ENCODE results near the gene TGFBI.
A peak's percentile ranks its signal among the peaks of the same experiment; 100 is the strongest.

The TGFBI gene

GRCh38 chr5:136028782-136029742, at the start of gene TGFBI:
TSS of gene TGFBI (plus strand) at chr5:136028988. CDS start at chr5:136029056, 68 bp downstream.
- Histone ChIP-seq H3K4me1 (ENCODE audit: control insufficient read depth, insufficient read depth, low read length) (peaks cover 21% of the 10 kb centered on the region), H3K9ac (ENCODE audit: low read length) (peak within 1 kb of the TSS; percentile 42)

GRCh38 chr5:135978993-135979392, 49.8 kb upstream of the TGFBI start:
- H3K4me3 ChIP-seq (ENCODE audit: low read length): no peak overlapping the region
- no peaks in the 10 kb centered on the region for H3K9me3 ChIP-seq (ENCODE audit: control insufficient read depth, low read length)
- no peaks in the 10 kb centered on the region for H3K27me3 ChIP-seq (ENCODE audit: control insufficient read depth, insufficient read depth, low read length)
- H3K4me1 ChIP-seq (ENCODE audit: control insufficient read depth, insufficient read depth, low read length): no peaks in the 10 kb centered on the region
- H3K9ac ChIP-seq (ENCODE audit: low read length): no peak overlapping the region
- no peaks in the 10 kb centered on the region for H3K36me3 ChIP-seq (ENCODE audit: control insufficient read depth, insufficient read depth, low read length)

More at GRCh38 chr5:136028782-136029742, at the start of gene TGFBI:
- peaks cover 32% of the 10 kb centered on the region for H3K27me3 ChIP-seq (ENCODE audit: control insufficient read depth, insufficient read depth, low read length)
- no peaks in the 10 kb centered on the region for H3K9me3 ChIP-seq (ENCODE audit: control insufficient read depth, low read length)
- no peaks in the 10 kb centered on the region for H3K36me3 ChIP-seq (ENCODE audit: control insufficient read depth, insufficient read depth, low read length)
- H3K4me3 ChIP-seq (ENCODE audit: low read length): no peak within 1 kb of the TSS

- no peaks in the 10 kb centered on the region for H3K36me3 ChIP-seq (ENCODE audit: control insufficient read depth, insufficient read depth, low read length)
- no peak overlapping the region for H3K9ac ChIP-seq (ENCODE audit: low read length)
- H3K4me3 ChIP-seq (ENCODE audit: low read length): no peak overlapping the region
- no peaks in the 10 kb centered on the region for H3K9me3 ChIP-seq (ENCODE audit: control insufficient read depth, low read length)
- no peaks in the 10 kb centered on the region for H3K27me3 ChIP-seq (ENCODE audit: control insufficient read depth, insufficient read depth, low read length)
- H3K4me1 ChIP-seq (ENCODE audit: control insufficient read depth, insufficient read depth, low read length): no peaks in the 10 kb centered on the region
These were observed 49.3 kb upstream of the TGFBI start for GRCh38 chr5:135979510-135979909.

DNA sequence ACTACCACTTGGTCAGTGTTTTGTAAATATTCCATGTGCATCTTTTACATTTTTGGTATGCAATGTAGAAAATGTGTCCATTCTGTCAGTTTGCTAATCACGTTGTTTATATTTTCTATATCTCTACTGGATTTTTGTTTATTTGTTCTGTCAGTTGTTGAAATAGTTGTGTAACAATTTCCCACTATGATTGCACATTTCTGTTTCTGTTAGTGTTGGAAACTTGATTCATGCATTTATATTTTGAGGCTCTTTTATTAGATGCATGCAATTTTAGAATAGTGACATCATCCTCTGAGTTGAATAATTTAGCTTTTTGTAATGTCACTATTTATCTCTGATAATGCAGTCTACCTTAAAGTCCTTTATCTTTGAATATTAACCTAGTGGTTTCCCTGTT, 48.2 kb upstream of the TGFBI start:
- no peaks in the 10 kb centered on the region for H3K9me3 ChIP-seq (ENCODE audit: control insufficient read depth, low read length)
- H3K4me1 ChIP-seq (ENCODE audit: control insufficient read depth, insufficient read depth, low read length): no peaks in the 10 kb centered on the region
- H3K9ac ChIP-seq (ENCODE audit: low read length): no peak overlapping the region
- no peaks in the 10 kb centered on the region for H3K27me3 ChIP-seq (ENCODE audit: control insufficient read depth, insufficient read depth, low read length)
- no peak overlapping the region for H3K4me3 ChIP-seq (ENCODE audit: low read length)
- no peaks in the 10 kb centered on the region for H3K36me3 ChIP-seq (ENCODE audit: control insufficient read depth, insufficient read depth, low read length)

DNA sequence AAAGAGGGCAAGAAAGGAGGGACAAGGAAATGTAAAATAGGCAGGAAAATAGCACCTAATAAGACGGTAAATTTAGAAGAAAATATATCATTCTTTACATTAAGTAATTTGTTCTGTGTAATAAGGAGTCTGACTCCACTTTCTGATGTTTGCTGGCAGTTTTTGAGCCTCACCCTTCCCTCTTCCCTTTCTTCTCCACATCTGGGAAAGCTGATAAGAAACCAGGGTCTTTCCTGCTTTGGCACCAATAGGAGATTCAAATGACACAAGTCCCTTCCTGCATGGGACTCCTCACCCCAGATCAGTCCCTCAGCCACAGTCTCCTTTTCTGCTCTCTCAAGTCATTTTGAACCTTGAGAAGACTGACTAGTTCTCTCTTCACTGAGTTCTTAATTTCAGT, 42.8 kb upstream of the TGFBI start:
- Histone ChIP-seq H3K36me3 (ENCODE audit: control insufficient read depth, insufficient read depth, low read length) (no peaks in the 10 kb centered on the region), H3K27me3 (ENCODE audit: control insufficient read depth, insufficient read depth, low read length) (no peaks in the 10 kb centered on the region), H3K4me3 (ENCODE audit: low read length) (no peak overlapping the region), H3K9ac (ENCODE audit: low read length) (no peak overlapping the region), H3K9me3 (ENCODE audit: control insufficient read depth, low read length) (no peaks in the 10 kb centered on the region), H3K4me1 (ENCODE audit: control insufficient read depth, insufficient read depth, low read length) (no peaks in the 10 kb centered on the region)

GRCh38 chr5:135986401-135986800, 42.4 kb upstream of the TGFBI start:
- Histone ChIP-seq H3K4me1 (ENCODE audit: control insufficient read depth, insufficient read depth, low read length) (no peaks in the 10 kb centered on the region), H3K9me3 (ENCODE audit: control insufficient read depth, low read length) (no peaks in the 10 kb centered on the region), H3K27me3 (ENCODE audit: control insufficient read depth, insufficient read depth, low read length) (no peaks in the 10 kb centered on the region), H3K9ac (ENCODE audit: low read length) (no peak overlapping the region), H3K4me3 (ENCODE audit: low read length) (no peak overlapping the region), H3K36me3 (ENCODE audit: control insufficient read depth, insufficient read depth, low read length) (no peaks in the 10 kb centered on the region)

- H3K4me3 ChIP-seq (ENCODE audit: low read length): no peak overlapping the region
- H3K9me3 ChIP-seq (ENCODE audit: control insufficient read depth, low read length): no peaks in the 10 kb centered on the region
- no peaks in the 10 kb centered on the region for H3K4me1 ChIP-seq (ENCODE audit: control insufficient read depth, insufficient read depth, low read length)
- H3K36me3 ChIP-seq (ENCODE audit: control insufficient read depth, insufficient read depth, low read length): no peaks in the 10 kb centered on the region
- H3K9ac ChIP-seq (ENCODE audit: low read length): no peak overlapping the region
- H3K27me3 ChIP-seq (ENCODE audit: control insufficient read depth, insufficient read depth, low read length): no peaks in the 10 kb centered on the region
These were observed 41.8 kb upstream of the TGFBI start for GRCh38 chr5:135986891-135987401.

DNA sequence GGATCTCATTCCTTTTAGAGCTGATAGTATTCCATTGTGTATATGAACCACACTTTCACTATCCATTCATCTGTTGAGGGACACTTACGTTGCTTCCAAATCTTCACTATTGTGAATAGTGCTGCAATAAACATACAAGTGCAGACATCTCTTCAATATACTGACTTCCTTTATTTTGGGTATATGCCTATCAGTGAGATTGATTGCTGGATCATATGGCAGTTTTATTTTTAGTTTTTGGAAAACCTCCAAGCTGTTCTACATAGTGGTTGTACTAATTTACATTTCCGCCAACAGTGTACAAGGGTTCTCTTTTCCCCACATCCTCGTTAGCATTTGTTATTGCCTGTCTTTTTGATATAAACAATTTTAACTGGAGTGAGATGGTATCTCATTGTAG, 40.2 kb upstream of the TGFBI start:
- Histone ChIP-seq H3K9ac (ENCODE audit: low read length) (no peak overlapping the region), H3K4me1 (ENCODE audit: control insufficient read depth, insufficient read depth, low read length) (no peaks in the 10 kb centered on the region), H3K4me3 (ENCODE audit: low read length) (no peak overlapping the region), H3K9me3 (ENCODE audit: control insufficient read depth, low read length) (no peaks in the 10 kb centered on the region), H3K36me3 (ENCODE audit: control insufficient read depth, insufficient read depth, low read length) (no peaks in the 10 kb centered on the region), H3K27me3 (ENCODE audit: control insufficient read depth, insufficient read depth, low read length) (no peaks in the 10 kb centered on the region)

DNA sequence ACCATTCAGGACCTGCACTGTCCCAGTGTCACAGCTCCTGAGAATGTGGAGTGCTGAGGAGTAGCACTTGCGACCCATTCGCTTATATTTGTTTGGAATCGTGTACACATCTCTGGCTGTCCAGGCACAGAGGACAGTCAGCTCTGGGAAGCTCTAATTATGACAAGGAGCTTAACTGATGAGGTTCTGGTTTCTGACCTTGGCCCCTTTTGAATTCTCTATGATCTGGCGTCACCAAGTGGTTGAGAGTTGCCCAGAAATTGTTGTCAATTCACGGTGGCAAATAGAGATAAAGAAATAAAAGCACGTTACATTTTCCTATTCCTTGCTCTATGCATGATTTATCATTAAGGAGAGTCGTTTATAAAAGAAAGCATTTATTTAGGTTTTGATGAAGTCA, 39.1 kb upstream of the TGFBI start:
- H3K36me3 ChIP-seq (ENCODE audit: control insufficient read depth, insufficient read depth, low read length): no peaks in the 10 kb centered on the region
- no peaks in the 10 kb centered on the region for H3K27me3 ChIP-seq (ENCODE audit: control insufficient read depth, insufficient read depth, low read length)
- H3K9ac ChIP-seq (ENCODE audit: low read length): no peak overlapping the region
- no peak overlapping the region for H3K4me3 ChIP-seq (ENCODE audit: low read length)
- no peaks in the 10 kb centered on the region for H3K9me3 ChIP-seq (ENCODE audit: control insufficient read depth, low read length)
- H3K4me1 ChIP-seq (ENCODE audit: control insufficient read depth, insufficient read depth, low read length): no peaks in the 10 kb centered on the region

DNA sequence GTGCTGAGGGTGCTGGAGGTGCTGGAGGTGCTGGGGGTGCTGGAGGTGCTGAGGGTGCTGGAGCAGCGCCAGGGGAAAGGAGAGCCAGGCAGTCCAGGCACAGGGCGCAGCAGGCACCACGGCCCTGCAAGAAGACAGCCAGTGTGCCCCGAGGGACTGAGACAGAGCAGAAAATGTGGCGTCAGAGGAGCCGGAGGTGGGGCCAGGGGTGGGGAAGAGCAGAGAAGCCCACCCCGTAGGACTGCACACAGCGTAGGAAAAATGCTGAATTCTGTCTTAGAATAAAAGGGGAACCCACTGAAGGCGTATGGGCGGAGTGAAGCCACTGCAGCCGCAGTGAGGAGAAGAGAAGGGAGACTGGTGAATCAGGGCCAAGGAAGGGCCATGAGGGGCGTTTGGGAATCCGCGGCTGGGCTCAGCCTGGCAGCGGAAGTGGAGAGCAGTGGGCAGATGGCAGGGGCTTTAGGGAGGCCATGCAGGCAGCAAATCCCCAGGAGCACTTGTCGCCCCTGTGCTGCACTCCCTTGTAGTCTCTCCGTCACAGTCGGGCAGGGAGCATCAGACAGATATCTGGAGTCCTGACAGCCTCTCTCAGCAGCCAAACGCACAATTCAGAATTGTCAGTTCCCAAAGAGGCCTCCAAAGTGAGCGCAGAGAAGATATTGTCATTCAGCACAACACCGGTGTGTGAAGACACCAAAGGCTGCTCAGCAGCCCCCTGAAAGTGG, 38.1 kb upstream of the TGFBI start:
- Histone ChIP-seq H3K4me3 (ENCODE audit: low read length) (no peak overlapping the region), H3K4me1 (ENCODE audit: control insufficient read depth, insufficient read depth, low read length) (no peaks in the 10 kb centered on the region), H3K27me3 (ENCODE audit: control insufficient read depth, insufficient read depth, low read length) (no peaks in the 10 kb centered on the region), H3K9me3 (ENCODE audit: control insufficient read depth, low read length) (no peaks in the 10 kb centered on the region), H3K36me3 (ENCODE audit: control insufficient read depth, insufficient read depth, low read length) (no peaks in the 10 kb centered on the region), H3K9ac (ENCODE audit: low read length) (no peak overlapping the region)

GRCh38 chr5:135991429-135991828, 37.4 kb upstream of the TGFBI start:
- Histone ChIP-seq H3K4me3 (ENCODE audit: low read length) (no peak overlapping the region), H3K27me3 (ENCODE audit: control insufficient read depth, insufficient read depth, low read length) (no peaks in the 10 kb centered on the region), H3K9ac (ENCODE audit: low read length) (no peak overlapping the region), H3K36me3 (ENCODE audit: control insufficient read depth, insufficient read depth, low read length) (no peaks in the 10 kb centered on the region), H3K9me3 (ENCODE audit: control insufficient read depth, low read length) (no peaks in the 10 kb centered on the region), H3K4me1 (ENCODE audit: control insufficient read depth, insufficient read depth, low read length) (no peaks in the 10 kb centered on the region)

- no peaks in the 10 kb centered on the region for H3K9me3 ChIP-seq (ENCODE audit: control insufficient read depth, low read length)
- no peak overlapping the region for H3K4me3 ChIP-seq (ENCODE audit: low read length)
- no peaks in the 10 kb centered on the region for H3K27me3 ChIP-seq (ENCODE audit: control insufficient read depth, insufficient read depth, low read length)
- no peaks in the 10 kb centered on the region for H3K4me1 ChIP-seq (ENCODE audit: control insufficient read depth, insufficient read depth, low read length)
- H3K9ac ChIP-seq (ENCODE audit: low read length): no peak overlapping the region
- no peaks in the 10 kb centered on the region for H3K36me3 ChIP-seq (ENCODE audit: control insufficient read depth, insufficient read depth, low read length)
These were observed 35.4 kb upstream of the TGFBI start for GRCh38 chr5:135993335-135993879.

Data from mucosa of stomach (tissue), 1 donor.